ENCODE data around the gene P3H3. TPM values are rescaled to one million over a fixed set of nuclear protein-coding genes. Genes with fewer than 3 reads are reported as not detected.

P3H3 gene
- total and polyA plus RNA-seq, 2 donors (not counting 3 experiments of a cell fraction or from before 2014, with no cell fraction given) = 75.9 to 76.5 TPM

DNA sequence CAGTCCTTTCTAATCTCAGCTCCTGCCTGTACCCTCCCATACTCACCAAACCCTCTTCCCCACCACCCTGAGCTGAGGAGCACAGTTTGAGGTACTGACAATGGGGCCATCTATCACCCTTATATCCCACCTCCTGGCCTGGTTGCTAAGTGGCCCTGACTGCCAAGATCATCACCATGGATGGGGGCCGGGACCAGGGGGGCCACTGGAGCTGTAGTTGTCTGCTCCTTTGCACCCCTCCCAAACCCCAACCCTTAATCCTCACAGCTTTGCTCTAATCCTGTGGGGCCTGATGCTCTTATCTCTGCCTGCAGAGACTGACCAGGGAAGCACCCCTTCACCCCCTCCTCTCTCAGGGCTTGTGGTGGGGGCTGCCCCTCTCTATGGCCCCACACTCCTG lies 12.1 kb downstream of the P3H3 start:
- ChIA-PET CTCF (interaction anchor here (0.9 to 1.1 kb wide), 4 partner anchors 11 to 87 kb away, joined by 3 read pairs; partner anchors contain the start of genes CDCA3 and MLF2), POLR2A (interaction anchor here (1.3 kb wide), 1 partner anchor 88 kb away, joined by 3 read pairs; no protein-coding TSS in a partner anchor)
- H3K79me2 ChIP-seq (ENCODE audit: control insufficient read depth, insufficient read depth, low read length) = no peaks in the 10 kb centered on the region
- H3K9ac ChIP-seq (replicated peaks; ENCODE audit: extremely low read depth, insufficient read depth, low read length) = no peak overlapping the region
- H3K4me2 ChIP-seq (ENCODE audit: insufficient read depth, low read length) = no peak overlapping the region
- no peaks in the 10 kb centered on the region for H3K9me1 ChIP-seq (replicated peaks; ENCODE audit: control insufficient read depth, extremely low read depth, insufficient read depth, low read length)
- no peak overlapping the region for H2AFZ ChIP-seq (ENCODE audit: low read depth, low read length)
- H3K36me3 ChIP-seq (ENCODE audit: control insufficient read depth in 2 of 2, extremely low read depth in 1 of 2, insufficient read depth in 2 of 2, low read length in 2 of 2) = peaks cover 5 to 64% of the 10 kb centered on the region in 2 experiments
- TF ChIP-seq, protein P1, sequence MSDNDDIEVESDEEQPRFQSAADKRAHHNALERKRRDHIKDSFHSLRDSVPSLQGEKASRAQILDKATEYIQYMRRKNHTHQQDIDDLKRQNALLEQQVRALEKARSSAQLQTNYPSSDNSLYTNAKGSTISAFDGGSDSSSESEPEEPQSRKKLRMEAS (IDR thresholded peaks at IDR 0.05; ENCODE audit: insufficient read depth, insufficient read length) = no peak
- TF ChIP-seq EZH2 (IDR thresholded peaks at IDR 0.05; ENCODE audit: borderline replicate concordance, low read depth, low read length, severe bottlenecking) (no peak), POLR2A (IDR thresholded peaks at IDR 0.05; ENCODE audit: low read depth, low read length) (no peak), FOS (IDR thresholded peaks at IDR 0.05; ENCODE audit: borderline replicate concordance, insufficient read depth, low read length) (no peak), JUN (IDR thresholded peaks at IDR 0.05; ENCODE audit: borderline replicate concordance, insufficient read depth, insufficient read length, low read depth) (no peak), POLR2AphosphoS5 (IDR thresholded peaks at IDR 0.05; ENCODE audit: insufficient read depth, low read depth, low read length) (no peak), MYC (IDR thresholded peaks at IDR 0.05; ENCODE audit: low read depth, low read length) (no peak), GATA2 (IDR thresholded peaks at IDR 0.05; ENCODE audit: insufficient read depth, insufficient read length, low read depth, low read length) (no peak)
- TF ChIP-seq, protein P2, sequence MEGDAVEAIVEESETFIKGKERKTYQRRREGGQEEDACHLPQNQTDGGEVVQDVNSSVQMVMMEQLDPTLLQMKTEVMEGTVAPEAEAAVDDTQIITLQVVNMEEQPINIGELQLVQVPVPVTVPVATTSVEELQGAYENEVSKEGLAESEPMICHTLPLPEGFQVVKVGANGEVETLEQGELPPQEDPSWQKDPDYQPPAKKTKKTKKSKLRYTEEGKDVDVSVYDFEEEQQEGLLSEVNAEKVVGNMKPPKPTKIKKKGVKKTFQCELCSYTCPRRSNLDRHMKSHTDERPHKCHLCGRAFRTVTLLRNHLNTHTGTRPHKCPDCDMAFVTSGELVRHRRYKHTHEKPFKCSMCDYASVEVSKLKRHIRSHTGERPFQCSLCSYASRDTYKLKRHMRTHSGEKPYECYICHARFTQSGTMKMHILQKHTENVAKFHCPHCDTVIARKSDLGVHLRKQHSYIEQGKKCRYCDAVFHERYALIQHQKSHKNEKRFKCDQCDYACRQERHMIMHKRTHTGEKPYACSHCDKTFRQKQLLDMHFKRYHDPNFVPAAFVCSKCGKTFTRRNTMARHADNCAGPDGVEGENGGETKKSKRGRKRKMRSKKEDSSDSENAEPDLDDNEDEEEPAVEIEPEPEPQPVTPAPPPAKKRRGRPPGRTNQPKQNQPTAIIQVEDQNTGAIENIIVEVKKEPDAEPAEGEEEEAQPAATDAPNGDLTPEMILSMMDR (IDR thresholded peaks at IDR 0.05; ENCODE audit: extremely low read depth in 1 of 2, insufficient read depth in 1 of 2, low read depth in 1 of 2, low read length in 2 of 2) = no peak
- DNase-seq (ENCODE audit: low read depth, low spot score) (no peak), FAIRE-seq (no peak)
- no peaks in the 10 kb centered on the region for H3K4me1 ChIP-seq (ENCODE audit: control insufficient read depth, extremely low read depth, insufficient read depth, low read length)
- intact Hi-C loops (cut with micrococcal nuclease) (no loop called here), dilution Hi-C loops (cut with MboI; ENCODE audit: extremely low pct_ligation_motif_present, low sequenced_read_pairs) (no loop called here)
- H3K9me3 ChIP-seq (replicated peaks; ENCODE audit: control insufficient read depth, insufficient read depth, low read length) = no peaks in the 10 kb centered on the region
- no peak overlapping the region for H3K4me3 ChIP-seq (replicated peaks in 1 of 3; ENCODE audit: insufficient read depth in 1 of 3, low read depth in 1 of 3, low read length in 3 of 3)
- no TSS peak for BruUV-seq (replicated peaks)
- H3K27me3 ChIP-seq (ENCODE audit: control insufficient read depth in 2 of 2, insufficient read depth in 2 of 2, low read length in 2 of 2) = no peaks in the 10 kb centered on the region
- H3K27ac ChIP-seq (ENCODE audit: insufficient read depth, low read depth, low read length) = no peak overlapping the region
- no peaks in the 10 kb centered on the region for H4K20me1 ChIP-seq (replicated peaks; ENCODE audit: control insufficient read depth, extremely low read depth, insufficient read depth, low read length)

All from endothelial cell of umbilical vein (primary cell).